ENCODE results near the gene LRRC8C. TPM values are rescaled to one million over a fixed set of nuclear protein-coding genes. Genes with fewer than 3 reads are reported as not detected.

LRRC8C gene
- total RNA-seq, 1 donor from 2014 or later, result 5.5 TPM

DNA sequence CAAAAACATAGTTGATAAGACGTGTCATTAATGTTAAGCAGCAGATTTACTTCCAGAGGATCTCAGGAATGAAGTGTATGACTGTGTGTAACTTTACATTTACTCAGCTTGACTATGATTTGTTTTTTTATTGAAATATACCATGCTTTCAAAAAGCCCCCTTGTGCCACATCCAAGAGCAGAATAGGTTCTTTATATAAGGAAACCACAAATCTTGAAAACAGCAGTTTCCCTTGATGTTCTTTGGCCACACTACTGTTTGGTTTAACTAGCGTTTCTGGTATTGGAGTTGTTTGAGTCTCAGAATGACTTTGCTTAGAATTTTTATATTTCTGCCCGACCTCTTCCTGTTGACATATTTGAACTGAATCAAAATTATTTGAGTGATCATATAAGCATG is 25.0 kb downstream of the LRRC8C start:
- FAIRE-seq (no peak), DNase-seq (ENCODE audit: low read depth) (no peak)
- H3K36me3 ChIP-seq (ENCODE audit: control insufficient read depth, insufficient read depth, low read length), result no peaks in the 10 kb centered on the region

DNA sequence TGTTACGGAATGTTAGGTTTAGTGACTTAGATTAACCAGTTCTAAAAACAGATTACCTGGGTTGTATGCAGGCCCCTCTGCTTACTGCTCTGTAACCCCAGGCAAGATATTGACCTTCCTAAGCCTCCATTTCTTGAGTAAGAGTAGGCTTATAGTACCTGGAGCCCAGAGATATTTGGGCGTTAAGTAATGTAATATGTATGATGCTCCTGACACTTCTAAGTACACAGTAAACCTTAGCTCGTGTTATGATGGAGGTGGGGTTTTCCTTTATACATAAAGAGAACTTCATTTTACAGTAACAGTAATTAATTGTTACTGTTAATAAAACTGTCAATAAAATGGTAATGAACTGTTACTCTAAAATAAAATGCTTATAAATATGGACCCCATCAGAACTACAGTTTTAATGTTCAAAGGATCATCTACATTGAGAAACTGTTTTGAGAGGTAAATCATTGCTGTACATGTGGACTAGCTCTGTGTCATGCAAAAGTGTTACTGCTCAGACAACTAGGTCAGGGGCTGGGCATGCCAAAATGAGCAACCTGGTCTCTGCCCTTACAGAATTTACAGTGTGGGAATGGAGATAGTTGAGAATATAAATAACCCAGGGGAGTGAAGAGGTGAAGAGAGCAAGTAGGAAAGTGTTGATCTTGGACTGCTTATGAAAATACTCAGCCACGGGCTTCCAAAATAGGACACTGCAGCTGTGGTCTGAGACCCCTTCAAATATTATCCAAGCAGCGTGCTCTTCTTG is 26.6 kb downstream of the LRRC8C start:
- no peak for FAIRE-seq
- no peak for DNase-seq (ENCODE audit: low read depth)
- H3K36me3 ChIP-seq (ENCODE audit: control insufficient read depth, insufficient read depth, low read length), result no peaks in the 10 kb centered on the region
- TF ChIP-seq, protein P1, sequence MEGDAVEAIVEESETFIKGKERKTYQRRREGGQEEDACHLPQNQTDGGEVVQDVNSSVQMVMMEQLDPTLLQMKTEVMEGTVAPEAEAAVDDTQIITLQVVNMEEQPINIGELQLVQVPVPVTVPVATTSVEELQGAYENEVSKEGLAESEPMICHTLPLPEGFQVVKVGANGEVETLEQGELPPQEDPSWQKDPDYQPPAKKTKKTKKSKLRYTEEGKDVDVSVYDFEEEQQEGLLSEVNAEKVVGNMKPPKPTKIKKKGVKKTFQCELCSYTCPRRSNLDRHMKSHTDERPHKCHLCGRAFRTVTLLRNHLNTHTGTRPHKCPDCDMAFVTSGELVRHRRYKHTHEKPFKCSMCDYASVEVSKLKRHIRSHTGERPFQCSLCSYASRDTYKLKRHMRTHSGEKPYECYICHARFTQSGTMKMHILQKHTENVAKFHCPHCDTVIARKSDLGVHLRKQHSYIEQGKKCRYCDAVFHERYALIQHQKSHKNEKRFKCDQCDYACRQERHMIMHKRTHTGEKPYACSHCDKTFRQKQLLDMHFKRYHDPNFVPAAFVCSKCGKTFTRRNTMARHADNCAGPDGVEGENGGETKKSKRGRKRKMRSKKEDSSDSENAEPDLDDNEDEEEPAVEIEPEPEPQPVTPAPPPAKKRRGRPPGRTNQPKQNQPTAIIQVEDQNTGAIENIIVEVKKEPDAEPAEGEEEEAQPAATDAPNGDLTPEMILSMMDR (IDR thresholded peaks at IDR 0.05; ENCODE audit: insufficient read depth, low read length, severe bottlenecking), result no peak
- H3K27me3 ChIP-seq (ENCODE audit: control insufficient read depth, insufficient read depth, low read length), result no peaks in the 10 kb centered on the region
- H3K4me3 ChIP-seq (ENCODE audit: low read depth, low read length), result no peak overlapping the region

More for the DNA sequence above, 25.0 kb downstream of the LRRC8C start:
- no peak overlapping the region for H3K4me3 ChIP-seq (ENCODE audit: low read depth, low read length)
- H3K27me3 ChIP-seq (ENCODE audit: control insufficient read depth, insufficient read depth, low read length), result no peaks in the 10 kb centered on the region
- TF ChIP-seq, protein P1 (IDR thresholded peaks at IDR 0.05; ENCODE audit: insufficient read depth, low read length, severe bottlenecking), result no peak

DNA sequence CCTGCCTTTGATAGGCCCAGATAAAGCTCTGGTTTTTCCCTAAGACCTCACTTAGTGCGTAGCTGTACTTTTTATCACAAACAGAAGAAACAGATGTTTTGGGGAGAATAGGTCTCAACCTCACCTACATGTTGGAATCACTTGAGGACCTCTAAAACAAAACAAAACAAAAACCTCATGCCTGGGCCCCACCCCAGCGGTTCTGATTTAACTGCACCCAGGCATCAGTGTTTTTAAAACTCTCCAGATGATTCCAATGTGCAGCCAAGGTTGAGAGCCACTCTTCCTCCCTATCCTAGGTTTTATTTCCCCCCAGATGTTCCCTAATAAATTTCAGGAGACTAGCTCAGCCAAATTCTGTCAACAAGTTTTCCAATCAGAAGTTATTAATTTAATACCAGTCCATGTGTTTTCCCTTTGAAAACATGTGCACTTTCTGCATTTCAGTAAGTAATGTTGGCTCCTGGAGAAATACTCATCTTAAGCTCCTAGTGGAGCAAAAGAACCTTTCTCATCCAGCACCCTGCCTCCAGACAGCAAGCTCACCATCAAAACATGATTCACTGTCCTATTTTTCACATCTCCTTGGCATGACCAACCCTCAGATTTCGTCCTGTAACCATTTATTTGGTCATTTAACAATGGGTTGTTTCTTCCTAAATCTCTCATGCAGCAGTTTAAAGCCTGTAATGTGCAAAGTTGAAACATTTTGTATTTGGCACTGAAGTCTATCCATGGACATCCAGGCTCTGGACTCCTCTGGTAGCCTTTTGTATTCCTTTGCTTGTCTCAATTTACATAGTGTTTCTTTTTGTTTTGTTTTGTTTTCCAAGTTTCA is 27.5 kb downstream of the LRRC8C start:
- Histone ChIP-seq H3K4me3 (ENCODE audit: low read depth, low read length) (no peak overlapping the region), H3K27me3 (ENCODE audit: control insufficient read depth, insufficient read depth, low read length) (no peaks in the 10 kb centered on the region), H3K36me3 (ENCODE audit: control insufficient read depth, insufficient read depth, low read length) (no peaks in the 10 kb centered on the region)
- TF ChIP-seq, protein P1 (IDR thresholded peaks at IDR 0.05; ENCODE audit: insufficient read depth, low read length, severe bottlenecking), result no peak
- FAIRE-seq (no peak), DNase-seq (ENCODE audit: low read depth) (no peak)

DNA sequence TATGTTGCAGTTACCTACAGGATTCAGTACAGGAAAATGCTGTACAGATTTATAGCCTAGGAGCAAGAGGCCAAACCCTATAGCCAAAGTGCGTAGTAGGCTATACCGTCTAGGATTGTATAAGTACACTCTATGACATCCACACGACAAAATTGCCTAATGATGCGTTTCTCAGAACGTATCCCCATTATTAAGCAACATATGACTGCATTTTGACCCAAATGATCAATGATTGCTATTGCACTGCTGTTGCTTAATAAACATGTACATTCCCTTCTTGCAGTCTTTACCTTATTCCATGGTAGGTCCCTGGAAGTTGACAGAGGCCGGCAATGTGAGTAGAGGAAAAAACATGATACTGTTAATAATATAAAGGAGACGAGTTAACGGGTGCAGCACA is 33.0 kb downstream of the LRRC8C start:
- no peaks in the 10 kb centered on the region for H3K36me3 ChIP-seq (ENCODE audit: control insufficient read depth, insufficient read depth, low read length)
- DNase-seq (ENCODE audit: low read depth), result no peak
- no peak for FAIRE-seq
- no peaks in the 10 kb centered on the region for H3K27me3 ChIP-seq (ENCODE audit: control insufficient read depth, insufficient read depth, low read length)
- TF ChIP-seq, protein P1 (IDR thresholded peaks at IDR 0.05; ENCODE audit: insufficient read depth, low read length, severe bottlenecking), result no peak
- H3K4me3 ChIP-seq (ENCODE audit: low read depth, low read length), result no peak overlapping the region

DNA sequence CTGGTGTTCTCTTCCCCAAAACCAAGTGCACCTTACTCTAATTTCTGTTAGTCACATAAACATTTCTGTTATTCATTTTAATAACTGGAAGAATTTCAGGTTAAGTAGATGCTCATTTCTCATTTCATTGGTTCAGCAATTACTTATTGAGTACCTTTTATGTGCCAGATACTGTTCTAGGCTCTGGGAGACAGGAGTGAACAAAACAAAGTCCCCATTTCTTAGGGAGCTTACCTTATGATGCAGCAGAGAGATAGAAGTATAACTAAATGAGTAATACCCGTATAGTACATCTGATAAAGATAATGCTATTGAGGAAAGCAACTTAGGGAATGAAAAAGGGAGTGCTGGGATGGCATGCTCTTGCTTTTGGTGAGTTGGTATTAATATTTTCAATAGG is 33.7 kb downstream of the LRRC8C start:
- Histone ChIP-seq H3K27me3 (ENCODE audit: control insufficient read depth, insufficient read depth, low read length) (no peaks in the 10 kb centered on the region), H3K4me3 (ENCODE audit: low read depth, low read length) (no peak overlapping the region), H3K36me3 (ENCODE audit: control insufficient read depth, insufficient read depth, low read length) (no peaks in the 10 kb centered on the region)
- DNase-seq (ENCODE audit: low read depth) (no peak), FAIRE-seq (no peak)
- TF ChIP-seq, protein P1 (IDR thresholded peaks at IDR 0.05; ENCODE audit: insufficient read depth, low read length, severe bottlenecking), result no peak

All from bronchial epithelial cell (primary cell).